ENCODE results near the gene GOLGA8N.

- TF ChIP-seq CTCF (IDR thresholded peaks at IDR 0.05; ENCODE audit: low read depth, low read length) (no peak), POLR2A (IDR thresholded peaks at IDR 0.05; ENCODE audit: extremely low read depth, insufficient read length) (peak; percentile 14), MYC (IDR thresholded peaks at IDR 0.05; ENCODE audit: low read depth, low read length) (no peak), MAX (IDR thresholded peaks at IDR 0.05; ENCODE audit: low read depth, low read length) (no peak)
These were observed 43.8 kb downstream of the GOLGA8N start for GRCh38 chr15:32636908-32637567.
